ENCODE data around the gene CCDC54.

CCDC54 gene

GRCh38 chr3:107392549-107393165 is 15.4 kb downstream of the CCDC54 start:
- no peak for DNase-seq (ENCODE audit: low read depth)

- DNase-seq (ENCODE audit: low read depth) = no peak
Measured at GRCh38 chr3:107394502-107394901, 17.3 kb downstream of the CCDC54 start.

DNA sequence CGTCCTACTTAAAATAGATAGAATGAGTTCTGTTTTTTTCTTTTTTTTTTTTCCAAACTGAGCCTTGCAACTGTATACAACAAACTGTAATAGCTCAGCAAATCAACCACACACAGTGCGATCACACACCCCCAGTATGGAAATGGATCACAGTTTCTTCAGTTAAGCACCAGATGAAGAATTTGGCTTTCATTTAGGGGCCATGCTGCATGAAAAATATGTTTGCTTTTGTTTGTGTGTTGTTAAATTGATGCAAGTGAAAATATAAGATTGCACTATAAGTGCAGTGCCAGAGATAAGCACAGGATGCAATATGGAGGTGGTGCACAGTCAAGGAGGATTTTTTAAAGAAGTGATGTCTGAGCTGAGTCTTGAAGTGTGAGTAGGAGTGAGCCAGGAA is 17.8 kb downstream of the CCDC54 start:
- DNase-seq (ENCODE audit: low read depth) = no peak

GRCh38 chr3:107401301-107401700 is 24.1 kb downstream of the CCDC54 start:
- no peak for DNase-seq (ENCODE audit: low read depth)

- DNase-seq (ENCODE audit: low read depth) = no peak
Measured at GRCh38 chr3:107402214-107402613, 25.0 kb downstream of the CCDC54 start.

- DNase-seq (ENCODE audit: low read depth) = no peak
Measured at GRCh38 chr3:107404727-107405469, 27.7 kb downstream of the CCDC54 start.

GRCh38 chr3:107407355-107407754 is 30.1 kb downstream of the CCDC54 start:
- DNase-seq (ENCODE audit: low read depth) = no peak

- no peak for DNase-seq (ENCODE audit: low read depth)
Measured at GRCh38 chr3:107408513-107408912, 31.3 kb downstream of the CCDC54 start.

GRCh38 chr3:107409365-107409764 is 32.1 kb downstream of the CCDC54 start:
- DNase-seq (ENCODE audit: low read depth) = no peak

DNA sequence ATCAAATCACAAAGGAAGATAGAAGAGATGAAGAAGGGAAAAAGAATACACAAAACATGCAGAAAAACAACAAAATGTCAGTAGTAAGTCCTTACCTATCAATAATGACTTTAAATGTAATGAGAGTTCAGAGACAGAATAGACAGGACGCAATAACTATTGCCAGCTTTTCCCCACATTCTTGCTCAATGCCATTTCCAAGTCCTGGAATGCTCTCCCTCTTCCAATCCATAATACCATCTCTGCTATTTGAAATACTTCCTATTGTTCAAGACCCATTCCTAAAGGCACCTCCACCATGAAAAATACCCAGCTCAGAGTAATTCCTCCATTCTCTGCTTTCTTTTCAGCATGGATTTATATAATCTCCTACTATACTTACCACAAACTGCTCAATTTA is 33.4 kb downstream of the CCDC54 start:
- no peak for DNase-seq (ENCODE audit: low read depth)

DNA sequence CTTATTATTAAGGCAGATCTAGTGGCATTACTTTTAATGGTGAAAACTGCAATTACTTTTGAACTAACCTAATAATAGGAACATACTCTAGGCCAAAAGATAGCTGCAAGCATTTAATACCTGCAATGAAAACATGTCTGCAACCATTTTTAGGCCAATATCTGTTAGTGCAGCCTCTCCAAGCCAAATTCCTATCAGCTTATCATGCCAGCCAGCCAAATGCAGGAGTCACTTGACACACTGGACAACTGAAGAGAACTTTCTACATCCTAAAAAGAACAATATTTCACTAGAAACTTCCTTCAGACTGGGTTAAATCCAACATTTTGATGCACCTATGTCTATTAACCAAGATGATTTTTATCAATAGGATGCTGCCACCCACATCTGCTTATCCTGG is 33.8 kb downstream of the CCDC54 start:
- no peak for DNase-seq (ENCODE audit: low read depth)

- DNase-seq (ENCODE audit: low read depth) = no peak
Measured at GRCh38 chr3:107411779-107412178, 34.5 kb downstream of the CCDC54 start.

- no peak for DNase-seq (ENCODE audit: low read depth)
Measured at GRCh38 chr3:107412376-107412775, 35.1 kb downstream of the CCDC54 start.

- DNase-seq (ENCODE audit: low read depth) = no peak
Measured at GRCh38 chr3:107413264-107413663, 36.0 kb downstream of the CCDC54 start.

GRCh38 chr3:107414325-107414964 is 37.2 kb downstream of the CCDC54 start:
- no peak for DNase-seq (ENCODE audit: low read depth)

DNA sequence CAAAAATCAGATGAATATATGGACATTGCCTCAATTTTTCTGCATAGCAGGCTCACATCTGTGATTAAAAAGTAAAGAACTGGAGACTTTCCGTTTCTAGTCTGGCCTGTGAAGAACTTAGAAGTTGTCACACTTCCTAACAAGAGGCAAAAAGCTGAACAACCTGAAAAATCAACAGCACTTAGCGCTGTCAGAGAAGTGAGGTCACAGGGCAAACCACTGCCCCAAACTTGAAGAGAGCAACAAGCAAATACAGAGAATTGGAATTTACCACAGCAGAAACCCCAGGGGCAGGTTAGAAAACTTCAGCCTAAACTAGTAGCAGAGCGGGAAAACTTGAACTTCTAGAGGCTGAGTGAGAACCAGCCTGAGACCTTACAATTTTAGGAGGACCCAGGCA is 38.9 kb downstream of the CCDC54 start:
- no peak for DNase-seq (ENCODE audit: low read depth)

DNA sequence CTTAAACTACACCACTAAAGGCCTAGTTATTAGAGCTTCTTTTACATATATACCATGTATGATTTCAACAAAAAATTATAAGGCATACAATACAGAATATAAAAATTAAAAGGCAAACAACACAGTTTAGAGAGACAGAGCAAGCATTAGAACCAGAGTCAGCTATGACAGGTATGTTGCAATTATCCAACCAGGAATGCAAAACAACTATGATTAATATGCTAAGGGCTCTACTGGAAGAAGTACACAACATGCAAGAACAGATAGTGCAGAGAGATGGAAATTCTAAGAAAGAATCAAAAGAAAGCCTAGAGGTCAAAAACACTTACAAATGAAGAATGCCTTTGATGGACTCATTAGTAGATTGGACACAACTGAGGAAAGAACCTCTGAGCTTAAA is 39.6 kb downstream of the CCDC54 start:
- no peak for DNase-seq (ENCODE audit: low read depth)

DNA sequence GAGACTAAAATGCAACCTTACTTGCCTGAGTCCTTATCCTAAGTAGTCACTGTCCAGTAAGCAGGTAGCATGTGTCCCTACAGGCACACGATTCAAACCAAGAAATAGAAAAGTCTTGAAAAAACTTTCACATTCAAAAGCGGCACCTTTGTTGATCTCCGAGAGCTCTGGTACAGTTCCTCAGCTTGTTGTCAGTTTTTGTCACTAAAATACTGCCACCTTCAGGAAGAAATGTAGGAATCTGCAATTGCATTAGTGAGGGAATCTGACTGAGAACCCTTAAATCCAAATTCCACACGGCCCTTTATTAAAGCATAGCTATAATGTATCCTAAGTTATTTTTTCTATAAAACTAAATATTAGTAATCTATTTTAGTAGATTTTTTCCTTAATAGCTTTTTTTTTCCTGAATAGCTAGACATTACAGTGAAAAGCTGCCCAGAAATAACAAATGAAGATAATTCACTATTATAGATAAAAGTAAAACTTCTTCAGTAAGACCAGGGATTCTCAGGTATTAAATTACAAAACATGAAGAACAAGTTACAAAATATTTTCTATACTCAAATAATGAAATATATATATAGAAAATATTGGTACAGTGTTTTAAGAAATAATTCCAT is 44.0 kb downstream of the CCDC54 start:
- DNase-seq (ENCODE audit: low read depth) = no peak

- no peak for DNase-seq (ENCODE audit: low read depth)
Measured at GRCh38 chr3:107421881-107422280, 44.6 kb downstream of the CCDC54 start.

DNA sequence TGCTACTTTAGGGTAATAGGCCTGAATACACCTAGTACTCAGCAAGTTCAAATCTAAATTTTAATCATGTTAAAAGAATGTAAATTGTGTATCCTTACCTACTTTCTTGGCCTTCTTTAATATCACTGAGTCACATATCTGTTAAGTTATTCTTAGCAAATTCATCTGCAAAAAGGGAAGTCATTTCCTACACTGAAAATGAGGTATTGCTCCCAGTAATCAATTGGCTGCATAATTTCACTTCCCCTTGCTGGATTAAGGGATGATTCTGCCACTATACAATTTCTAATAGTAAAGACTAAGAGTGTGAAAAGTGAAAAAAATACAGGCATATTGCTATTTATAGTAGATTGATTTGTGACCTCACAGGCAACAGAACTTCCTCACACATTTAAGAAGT is 47.8 kb downstream of the CCDC54 start:
- DNase-seq (ENCODE audit: low read depth) = no peak

GRCh38 chr3:107426223-107426622 is 49.0 kb downstream of the CCDC54 start:
- DNase-seq (ENCODE audit: low read depth) = no peak
